OCI-M2 (cell line): ENCODE data around the gene PHACTR1.
A peak's percentile ranks its signal among the peaks of the same experiment; 100 is the strongest.

ENCODE experiments used
- DNase-seq: peaks from one replicate; lab custom pipeline; 2025; ENCODE audit not compliant: unreplicated experiment; lab: John Stamatoyannopoulos, UW

Gene PHACTR1

DNA sequence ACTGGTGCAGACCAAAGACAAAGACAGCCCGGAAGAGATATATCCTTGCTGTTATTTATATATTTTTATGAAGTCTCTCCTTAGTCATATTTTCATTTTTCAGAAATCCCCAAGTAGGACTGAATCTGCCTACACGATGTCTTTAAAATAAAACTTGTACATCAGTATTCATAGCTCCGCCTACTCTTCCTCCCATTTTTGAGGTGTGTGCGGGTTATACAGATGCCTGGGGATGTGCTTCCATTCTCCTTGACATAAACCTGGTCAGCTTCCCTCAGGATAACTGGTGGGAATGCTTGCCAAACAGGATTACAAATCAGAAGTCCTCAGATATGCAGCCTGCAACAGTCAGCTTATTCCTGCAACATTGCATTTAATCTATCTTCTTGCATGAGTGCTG is 264.2 kb downstream of the PHACTR1 start:
- DNase-seq, result no peak

GRCh38 chr6:12984776-12985175 is 268.2 kb downstream of the PHACTR1 start:
- no peak for DNase-seq

DNA sequence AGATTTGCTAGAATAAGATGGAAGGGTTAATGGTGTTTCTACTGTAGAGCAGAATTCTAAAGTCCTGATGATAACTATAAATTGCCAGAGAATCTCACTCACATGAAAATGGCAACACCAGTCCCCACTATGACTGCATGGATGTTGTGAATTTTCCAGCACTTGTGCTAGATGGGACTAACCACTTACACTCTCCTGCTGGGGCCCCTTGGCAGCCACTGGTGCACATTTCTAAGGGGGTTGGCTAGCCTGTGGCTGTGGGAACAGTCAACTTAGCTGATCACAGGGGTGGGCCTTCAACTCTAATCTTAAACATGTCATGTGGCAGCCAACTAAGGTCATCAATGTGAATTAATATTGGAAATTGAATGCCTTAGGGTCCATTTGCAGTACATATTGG is 271.2 kb downstream of the PHACTR1 start:
- no peak for DNase-seq

DNA sequence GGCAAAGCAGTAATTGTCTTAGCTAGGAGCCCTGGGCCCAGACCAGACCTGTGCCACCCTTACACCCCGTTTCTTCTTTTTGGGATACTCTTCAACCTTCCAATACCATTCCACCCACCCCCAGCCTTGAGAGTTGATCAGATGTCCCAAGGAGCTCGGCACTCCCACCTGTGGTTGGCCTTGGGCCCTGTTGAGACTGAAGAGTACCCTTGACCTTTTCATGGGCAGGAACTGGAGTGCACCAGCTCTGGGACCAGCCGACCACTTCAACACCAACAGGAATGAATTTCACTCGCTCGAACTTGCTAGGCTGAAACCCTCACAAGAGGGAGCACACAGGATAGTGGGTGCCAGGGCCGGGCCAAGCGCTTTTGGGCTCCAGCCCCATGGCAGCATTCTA is 273.6 kb downstream of the PHACTR1 start:
- no peak for DNase-seq

- DNase-seq, result no peak
Observed at GRCh38 chr6:12991435-12991834, 274.9 kb downstream of the PHACTR1 start.

DNA sequence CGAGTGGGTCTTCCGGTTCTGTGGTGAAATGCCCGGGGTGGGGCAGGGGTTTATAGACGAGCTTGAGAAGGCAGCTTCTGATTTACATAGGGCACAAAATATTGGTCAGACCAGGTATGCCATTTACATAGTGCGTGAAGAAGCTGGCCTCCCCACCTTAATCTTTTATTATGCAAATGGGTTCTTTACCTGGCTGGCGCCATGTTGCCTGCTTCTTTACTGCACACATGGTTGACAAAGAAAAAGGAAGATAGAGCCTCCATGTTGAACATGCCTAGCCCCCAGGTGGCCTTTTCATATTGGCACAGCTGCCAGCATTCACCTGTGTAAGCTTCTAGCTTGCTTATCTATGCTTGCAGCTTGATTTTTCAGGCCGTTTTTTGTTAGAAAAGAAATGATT is 276.2 kb downstream of the PHACTR1 start:
- DNase-seq, result no peak

GRCh38 chr6:12993283-12993898 is 276.8 kb downstream of the PHACTR1 start:
- DNase-seq, result no peak

DNA sequence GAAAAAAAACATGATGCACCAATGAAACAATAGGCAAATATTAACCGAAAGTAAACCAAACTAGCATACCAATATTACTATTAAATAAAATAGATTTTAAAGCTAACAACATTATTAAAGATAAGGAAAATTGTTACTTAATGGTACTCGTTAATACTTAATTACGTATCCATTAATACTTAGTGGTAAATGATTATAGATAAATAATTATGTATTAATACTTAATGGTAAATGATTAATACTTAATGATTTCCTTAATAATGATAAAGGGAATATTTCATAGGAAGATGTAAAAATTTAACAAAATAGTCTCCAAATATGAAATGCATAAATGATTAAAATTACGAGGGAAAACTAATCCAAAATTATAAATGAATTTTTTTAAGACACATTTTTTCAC is 278.9 kb downstream of the PHACTR1 start:
- no peak for DNase-seq

GRCh38 chr6:13000537-13000936 is 284.0 kb downstream of the PHACTR1 start:
- DNase-seq, result no peak

GRCh38 chr6:13001927-13002326 is 285.4 kb downstream of the PHACTR1 start:
- DNase-seq, result no peak

DNA sequence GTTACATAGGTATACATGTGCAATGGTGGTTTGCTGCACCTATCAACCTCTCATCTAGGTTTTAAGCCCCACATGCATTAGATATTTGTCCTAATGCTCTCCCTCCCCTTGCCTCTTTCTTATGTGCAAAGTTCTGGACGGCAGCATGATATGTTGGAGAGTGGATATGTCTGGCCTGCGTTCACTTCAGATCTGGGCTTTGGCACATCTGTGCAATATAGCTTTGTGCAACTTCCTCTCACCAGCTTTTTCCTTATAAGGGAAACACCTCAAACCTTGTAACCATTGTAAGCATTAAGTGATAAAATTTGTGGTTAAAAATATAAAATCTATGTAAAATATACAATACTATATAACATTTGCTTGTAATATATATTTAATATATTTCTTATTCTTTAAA is 288.0 kb downstream of the PHACTR1 start:
- no peak for DNase-seq

- no peak for DNase-seq
Observed at GRCh38 chr6:13005994-13006393, 289.4 kb downstream of the PHACTR1 start.

GRCh38 chr6:13006578-13007300 is 290.2 kb downstream of the PHACTR1 start:
- peak; percentile 9 for DNase-seq

GRCh38 chr6:13007744-13008143 is 291.2 kb downstream of the PHACTR1 start:
- DNase-seq, result no peak

- no peak for DNase-seq
Observed at GRCh38 chr6:13009031-13009430, 292.5 kb downstream of the PHACTR1 start.

DNA sequence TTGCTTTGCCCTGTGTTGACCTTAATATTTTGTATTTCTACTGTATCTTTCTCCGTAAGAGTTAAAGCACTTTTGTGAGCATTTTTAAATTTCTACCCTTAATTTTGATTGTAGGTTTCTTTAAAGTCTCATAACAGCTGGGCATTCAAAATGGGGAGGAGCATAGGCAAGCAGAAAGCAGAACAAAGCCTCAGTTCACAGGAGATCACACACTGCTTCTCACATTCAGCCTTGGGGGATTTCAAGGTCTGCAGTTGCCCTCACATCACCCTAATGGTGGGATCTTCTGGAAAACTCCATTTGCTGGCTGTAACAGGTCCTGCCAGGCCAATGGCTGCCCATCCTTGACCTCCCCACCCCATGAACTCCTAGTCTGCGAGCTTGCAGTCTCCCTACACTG is 292.9 kb downstream of the PHACTR1 start:
- no peak for DNase-seq

- no peak for DNase-seq
Observed at GRCh38 chr6:13011612-13012146, 295.1 kb downstream of the PHACTR1 start.

DNA sequence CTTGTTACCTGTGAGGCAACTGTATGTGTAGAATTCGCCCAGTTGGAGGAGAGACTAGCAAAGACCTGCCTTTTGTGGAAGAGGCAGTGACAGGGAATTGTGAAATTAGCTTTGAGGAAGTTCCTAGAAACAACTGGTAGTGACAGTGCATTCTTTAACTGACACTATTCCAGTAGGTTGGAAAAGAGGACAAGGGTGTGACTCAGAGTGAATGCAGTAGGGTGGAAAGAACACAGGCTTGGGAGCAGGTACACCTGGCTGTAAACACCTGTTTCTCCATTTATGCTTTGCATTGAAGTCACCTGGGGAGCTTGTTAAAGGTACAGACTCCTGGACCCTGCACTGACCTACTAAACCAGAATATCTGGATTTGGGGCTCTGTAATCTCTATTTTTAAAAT is 295.7 kb downstream of the PHACTR1 start:
- DNase-seq, result no peak

DNA sequence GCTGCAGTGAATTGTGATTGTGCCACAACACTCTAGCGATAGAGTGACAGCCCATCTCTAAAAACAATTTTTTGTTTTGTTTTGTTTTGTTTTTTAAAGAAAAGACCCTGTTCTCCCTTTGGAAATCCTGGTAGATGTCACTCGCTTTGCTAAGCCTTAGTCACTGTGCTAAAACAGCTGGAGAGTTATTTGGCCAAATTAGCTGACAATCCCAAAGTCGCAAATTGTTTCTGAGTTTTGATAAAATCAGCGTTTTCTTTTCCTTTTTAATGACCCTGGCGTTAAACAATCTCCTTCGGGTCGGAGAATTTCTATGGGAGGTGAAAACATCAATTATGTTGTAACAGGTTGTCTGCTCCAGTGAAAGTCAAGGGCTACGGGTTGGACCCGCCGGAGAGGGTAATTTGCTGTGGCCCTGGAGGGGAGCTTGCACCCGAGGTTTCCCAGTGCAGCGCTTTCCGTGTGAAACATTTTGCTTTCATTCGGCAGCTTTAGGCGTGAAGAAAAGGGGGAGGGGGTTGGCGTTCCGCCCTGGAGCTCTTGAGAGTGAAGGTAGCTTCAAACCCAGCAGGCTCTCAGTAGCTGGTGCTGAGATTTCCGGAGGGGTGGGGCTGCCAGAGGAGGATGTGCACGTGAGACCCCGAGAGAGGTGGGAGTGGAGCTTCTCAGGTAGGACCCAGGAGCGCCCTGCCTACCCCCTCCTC is 296.6 kb downstream of the PHACTR1 start:
- no peak for DNase-seq

GRCh38 chr6:13013681-13014503 is 297.3 kb downstream of the PHACTR1 start:
- DNase-seq, result no peak
